ENCODE measurements around the gene PLG. TPM values are rescaled to one million over a fixed set of nuclear protein-coding genes. Genes with fewer than 3 reads are reported as not detected.

PLG gene
- total RNA-seq, 1 experiment from 2014 or later = 0.57 TPM

DNA sequence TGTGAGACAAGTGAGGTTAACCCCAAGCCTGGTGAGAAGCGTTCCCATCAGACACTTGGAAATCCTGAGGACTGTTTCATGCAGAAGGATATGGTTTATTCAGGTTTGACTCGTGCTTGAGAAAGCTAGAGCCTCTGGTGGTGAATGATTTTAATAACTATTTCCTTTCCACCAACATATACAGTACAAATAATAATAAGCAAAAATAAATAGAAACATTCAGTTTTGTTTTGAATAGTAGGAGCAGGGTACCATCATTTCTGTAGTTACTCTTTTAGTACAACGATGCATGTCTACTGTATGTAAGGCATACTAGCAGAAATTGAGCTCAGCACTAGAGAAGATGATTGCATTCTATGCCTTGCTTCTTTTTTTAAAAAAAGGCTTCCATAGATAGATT, 33.5 kb downstream of the PLG start:
- in situ Hi-C loops (cut with HindIII; ENCODE audit: low pct_unique_long_range_greater_than_20kb, low sequenced_read_pairs) (no loop called here), intact Hi-C loops (cut with micrococcal nuclease; ENCODE audit: unreplicated experiment) (loop anchor here (2.0 kb wide), 1 partner anchor 639 kb away; no protein-coding TSS in a partner anchor)
- Histone ChIP-seq H3K9me3 (ENCODE audit: control insufficient read depth, insufficient read depth, low read depth, low read length) (no peaks in the 10 kb centered on the region), H3K27ac (ENCODE audit: low read length) (no peak overlapping the region), H3K36me3 (ENCODE audit: control insufficient read depth, insufficient read depth, low read length) (no peaks in the 10 kb centered on the region), H3K4me3 (ENCODE audit: low read depth in 2 of 2, low read length in 2 of 2) (no peak overlapping the region), H3K27me3 (ENCODE audit: control insufficient read depth, insufficient read depth, low read length) (no peaks in the 10 kb centered on the region), H3K4me1 (ENCODE audit: control insufficient read depth, insufficient read depth, low read length) (no peaks in the 10 kb centered on the region)
- no TSS peak for BruUV-seq (replicated peaks)
- DNase-seq (ENCODE audit: low read depth, low spot score) (no peak), ATAC-seq (no peak)
- POLR2A ChIA-PET = no interaction called here
- CTCF ChIA-PET = no interaction called here
- TF ChIP-seq POLR2AphosphoS5 (IDR thresholded peaks at IDR 0.05; ENCODE audit: low read depth, low read length) = no peak
- TF ChIP-seq SIN3A (IDR thresholded peaks at IDR 0.05; ENCODE audit: borderline replicate concordance, insufficient read depth, low read depth, low read length) = no peak
- TF ChIP-seq, protein P1, sequence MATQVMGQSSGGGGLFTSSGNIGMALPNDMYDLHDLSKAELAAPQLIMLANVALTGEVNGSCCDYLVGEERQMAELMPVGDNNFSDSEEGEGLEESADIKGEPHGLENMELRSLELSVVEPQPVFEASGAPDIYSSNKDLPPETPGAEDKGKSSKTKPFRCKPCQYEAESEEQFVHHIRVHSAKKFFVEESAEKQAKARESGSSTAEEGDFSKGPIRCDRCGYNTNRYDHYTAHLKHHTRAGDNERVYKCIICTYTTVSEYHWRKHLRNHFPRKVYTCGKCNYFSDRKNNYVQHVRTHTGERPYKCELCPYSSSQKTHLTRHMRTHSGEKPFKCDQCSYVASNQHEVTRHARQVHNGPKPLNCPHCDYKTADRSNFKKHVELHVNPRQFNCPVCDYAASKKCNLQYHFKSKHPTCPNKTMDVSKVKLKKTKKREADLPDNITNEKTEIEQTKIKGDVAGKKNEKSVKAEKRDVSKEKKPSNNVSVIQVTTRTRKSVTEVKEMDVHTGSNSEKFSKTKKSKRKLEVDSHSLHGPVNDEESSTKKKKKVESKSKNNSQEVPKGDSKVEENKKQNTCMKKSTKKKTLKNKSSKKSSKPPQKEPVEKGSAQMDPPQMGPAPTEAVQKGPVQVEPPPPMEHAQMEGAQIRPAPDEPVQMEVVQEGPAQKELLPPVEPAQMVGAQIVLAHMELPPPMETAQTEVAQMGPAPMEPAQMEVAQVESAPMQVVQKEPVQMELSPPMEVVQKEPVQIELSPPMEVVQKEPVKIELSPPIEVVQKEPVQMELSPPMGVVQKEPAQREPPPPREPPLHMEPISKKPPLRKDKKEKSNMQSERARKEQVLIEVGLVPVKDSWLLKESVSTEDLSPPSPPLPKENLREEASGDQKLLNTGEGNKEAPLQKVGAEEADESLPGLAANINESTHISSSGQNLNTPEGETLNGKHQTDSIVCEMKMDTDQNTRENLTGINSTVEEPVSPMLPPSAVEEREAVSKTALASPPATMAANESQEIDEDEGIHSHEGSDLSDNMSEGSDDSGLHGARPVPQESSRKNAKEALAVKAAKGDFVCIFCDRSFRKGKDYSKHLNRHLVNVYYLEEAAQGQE (IDR thresholded peaks at IDR 0.05; ENCODE audit: insufficient read depth in 1 of 2, low read depth in 2 of 2, low read length in 1 of 2) = no peak
- no peak for TF ChIP-seq TCF7L2 (IDR thresholded peaks at IDR 0.05; ENCODE audit: low read depth, low read length)
- TF ChIP-seq, protein P2, sequence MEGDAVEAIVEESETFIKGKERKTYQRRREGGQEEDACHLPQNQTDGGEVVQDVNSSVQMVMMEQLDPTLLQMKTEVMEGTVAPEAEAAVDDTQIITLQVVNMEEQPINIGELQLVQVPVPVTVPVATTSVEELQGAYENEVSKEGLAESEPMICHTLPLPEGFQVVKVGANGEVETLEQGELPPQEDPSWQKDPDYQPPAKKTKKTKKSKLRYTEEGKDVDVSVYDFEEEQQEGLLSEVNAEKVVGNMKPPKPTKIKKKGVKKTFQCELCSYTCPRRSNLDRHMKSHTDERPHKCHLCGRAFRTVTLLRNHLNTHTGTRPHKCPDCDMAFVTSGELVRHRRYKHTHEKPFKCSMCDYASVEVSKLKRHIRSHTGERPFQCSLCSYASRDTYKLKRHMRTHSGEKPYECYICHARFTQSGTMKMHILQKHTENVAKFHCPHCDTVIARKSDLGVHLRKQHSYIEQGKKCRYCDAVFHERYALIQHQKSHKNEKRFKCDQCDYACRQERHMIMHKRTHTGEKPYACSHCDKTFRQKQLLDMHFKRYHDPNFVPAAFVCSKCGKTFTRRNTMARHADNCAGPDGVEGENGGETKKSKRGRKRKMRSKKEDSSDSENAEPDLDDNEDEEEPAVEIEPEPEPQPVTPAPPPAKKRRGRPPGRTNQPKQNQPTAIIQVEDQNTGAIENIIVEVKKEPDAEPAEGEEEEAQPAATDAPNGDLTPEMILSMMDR (IDR thresholded peaks at IDR 0.05) = no peak

DNA sequence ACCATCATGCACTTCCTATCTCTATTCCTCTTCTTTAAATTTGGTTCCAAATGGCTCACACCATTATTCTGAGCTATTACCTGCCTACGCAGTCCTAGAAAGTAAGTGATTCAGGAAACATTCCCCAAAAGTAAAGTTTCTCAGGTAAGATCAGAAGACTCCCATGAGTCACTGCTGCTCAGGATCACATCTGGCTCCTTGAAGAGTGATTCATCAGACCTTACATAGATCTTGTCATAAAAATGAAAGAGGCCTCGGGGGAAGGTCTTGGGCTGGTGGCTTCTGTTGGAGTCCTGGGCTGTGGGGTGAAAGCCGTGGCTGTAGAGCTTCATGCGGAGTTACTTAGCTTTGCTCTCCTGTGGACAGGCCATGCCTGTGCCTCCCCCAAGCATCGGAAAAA, 35.9 kb downstream of the PLG start:
- ATAC-seq = no peak
- ChIA-PET POLR2A (no interaction called here), CTCF (no interaction called here)
- H3K9me3 ChIP-seq (ENCODE audit: control insufficient read depth, insufficient read depth, low read depth, low read length) = no peaks in the 10 kb centered on the region
- H3K36me3 ChIP-seq (ENCODE audit: control insufficient read depth, insufficient read depth, low read length) = no peaks in the 10 kb centered on the region
- H3K4me1 ChIP-seq (ENCODE audit: control insufficient read depth, insufficient read depth, low read length) = no peaks in the 10 kb centered on the region
- TF ChIP-seq, protein P1 (IDR thresholded peaks at IDR 0.05; ENCODE audit: insufficient read depth in 1 of 2, low read depth in 2 of 2, low read length in 1 of 2) = no peak
- TF ChIP-seq POLR2AphosphoS5 (IDR thresholded peaks at IDR 0.05; ENCODE audit: low read depth, low read length) (no peak), TCF7L2 (IDR thresholded peaks at IDR 0.05; ENCODE audit: low read depth, low read length) (no peak), SIN3A (IDR thresholded peaks at IDR 0.05; ENCODE audit: borderline replicate concordance, insufficient read depth, low read depth, low read length) (no peak)
- TF ChIP-seq, protein P2 (IDR thresholded peaks at IDR 0.05) = no peak
- no peaks in the 10 kb centered on the region for H3K27me3 ChIP-seq (ENCODE audit: control insufficient read depth, insufficient read depth, low read length)
- in situ Hi-C loops (cut with HindIII; ENCODE audit: low pct_unique_long_range_greater_than_20kb, low sequenced_read_pairs) = no loop called here
- no peak for DNase-seq (ENCODE audit: low read depth, low spot score)
- BruUV-seq (replicated peaks) = no TSS peak
- no peak overlapping the region for H3K4me3 ChIP-seq (ENCODE audit: low read depth in 2 of 2, low read length in 2 of 2)
- H3K27ac ChIP-seq (ENCODE audit: low read length) = no peak overlapping the region
- intact Hi-C loops (cut with micrococcal nuclease; ENCODE audit: unreplicated experiment) = no loop called here

Measured in Panc1 (cell line).